GM23248 (cell line): Measurements from ENCODE around the gene NPIPB8.
"Not testable (repeated sequence)": the region's sequence is repeated elsewhere in the genome, so short reads cannot be mapped to it uniquely, and the experiment has no call there.

Experiments
- EZH2 ChIP-seq: fragments of 200-600 bp; sonication (generic); IDR thresholded peaks from 2 replicates; pipeline ENCODE4 v1.6.1; 2018; ENCODE audit warnings: antibody characterized with exemption, mild to moderate bottlenecking; ENCODE audit not compliant: insufficient read depth, poor library complexity, severe bottlenecking
- EZH2phosphoT487 ChIP-seq: fragments of 200-600 bp; sonication (generic); IDR thresholded peaks from 2 replicates; pipeline ENCODE4 v1.6.1; 2018; ENCODE audit warnings: antibody characterized with exemption, moderate library complexity, mild to moderate bottlenecking, low read depth; ENCODE audit not compliant: insufficient read depth

DNA sequence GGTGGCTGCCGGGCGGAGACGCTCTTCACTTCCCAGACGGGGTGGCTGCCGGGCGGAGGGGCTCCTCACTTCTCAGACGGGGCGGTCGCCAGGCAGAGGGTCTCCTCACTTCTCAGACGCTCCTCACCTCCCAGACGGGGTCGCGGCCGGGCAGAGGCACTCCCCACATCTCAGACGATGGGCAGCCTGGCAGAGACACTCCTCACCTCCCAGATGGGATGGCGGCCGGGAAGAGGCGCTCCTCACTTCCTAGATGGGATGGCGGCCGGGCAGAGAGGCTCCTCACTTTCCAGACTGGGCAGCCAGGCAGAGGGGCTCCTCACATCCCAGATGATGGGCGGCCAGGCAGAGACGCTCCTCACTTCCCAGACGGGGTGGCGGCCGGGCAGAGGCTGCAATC lies 28.4 kb downstream of the NPIPB8 start:
- not testable (repeated sequence) for TF ChIP-seq EZH2phosphoT487, EZH2
